K562 (cell line): Measurements from ENCODE around the gene SLC6A6. TPM values are rescaled to one million over a fixed set of nuclear protein-coding genes. Genes with fewer than 3 reads are reported as not detected.
A peak's percentile ranks its signal among the peaks of the same experiment; 100 is the strongest.

ENCODE experiments used
- ATAC-seq: fragments of 200-7000 bp; cut with Tn5 transposase; 3 replicates; pipeline ENCODE4 v1.9.1; 2020; ENCODE audit warnings: moderate library complexity
- BruUV-seq: library from RNA; stranded (reverse); fragments of 400-500 nt; replicated peaks from 2 replicates; lab custom pipeline; 2021; lab: Mats Ljungman, UMichigan
- CTCF ChIA-PET: fragments of 300-600 bp; formaldehyde crosslinking; extraction: SDS; loops from one replicate; lab custom pipeline; 2021; ENCODE audit warnings: low intra/inter-chr PET ratio; lab: Yijun Ruan, JAX
- POLR2A ChIA-PET: fragments of 300-600, 350-650 bp; sonication (Branson Sonifier 250); formaldehyde crosslinking; extraction: SDS; loops from one replicate; lab custom pipeline; 2021; ENCODE audit warnings: antibody characterized with exemption, inconsistent platforms; lab: Yijun Ruan, JAX
- DNase-seq, 4 experiments: peaks; one replicate each; pipeline versions ENCODE4 v3.0.0 to v3.0.0-alpha.2; 2011 to 2018; ENCODE audit warnings: low spot score in 3 of 4, mixed read lengths in 3 of 4; ENCODE audit errors: extremely low read depth in 1 of 4
- FAIRE-seq: peaks from 2 replicates; lab custom pipeline; 2011; peaks lifted over from hg19 to GRCh38; lab: Jason Lieb, UNC
- H2AFZ ChIP-seq: 2 replicates; pipeline ENCODE4 v1.6.0; 2011; ENCODE audit warnings: low read depth, low read length, control low read depth, inconsistent platforms
- H3K27ac ChIP-seq: fragments of 200-600 bp; 3 replicates; pipeline ENCODE4 v1.8.0; 2011; ENCODE audit warnings: low read depth, mild to moderate bottlenecking, control low read depth, inconsistent platforms, low read length, moderate library complexity, mixed read lengths; ENCODE audit errors: extremely low read depth
- H3K27me3 ChIP-seq, 2 experiments: fragments of 300-600 bp in 1 of 2; 2 replicates in 1 of 2; 3 replicates in 1 of 2; pipeline versions ENCODE4 v1.6.0 to v1.8.0; 2011; ENCODE audit warnings: inconsistent platforms in 2 of 2, low read length in 2 of 2, mild to moderate bottlenecking in 1 of 2, mixed read lengths in 1 of 2, moderate library complexity in 1 of 2; ENCODE audit not compliant: control insufficient read depth in 2 of 2, insufficient read depth in 2 of 2
- H3K36me3 ChIP-seq: fragments of 300-600 bp; 3 replicates; pipeline ENCODE4 v1.8.0; 2011; ENCODE audit warnings: mild to moderate bottlenecking, low read length, inconsistent platforms; ENCODE audit not compliant: control insufficient read depth, insufficient read depth
- H3K4me1 ChIP-seq, 2 experiments: fragments of 200-600 bp in 1 of 2; replicated peaks in 1 of 2; 2 replicates in 1 of 2; 3 replicates in 1 of 2; pipeline versions ENCODE4 v1.5.1 to v1.8.0; 2011; ENCODE audit warnings: inconsistent platforms in 2 of 2, low read length in 2 of 2, mild to moderate bottlenecking in 1 of 2, mixed read lengths in 1 of 2, moderate library complexity in 1 of 2; ENCODE audit not compliant: control insufficient read depth in 2 of 2, insufficient read depth in 2 of 2
- H3K4me2 ChIP-seq: 2 replicates; pipeline ENCODE4 v1.6.1; 2011; ENCODE audit warnings: low read length, control low read depth, inconsistent platforms, mixed read lengths; ENCODE audit not compliant: insufficient read depth
- H3K4me3 ChIP-seq: fragments of 200-600 bp; sonication (generic), shearing (Covaris generic); 2 replicates; pipeline ENCODE4 v1.5.1; 2016; ENCODE audit warnings: control low read depth, inconsistent platforms
- H3K79me2 ChIP-seq: fragments of 200-600 bp; 3 replicates; pipeline ENCODE4 v1.8.0; 2011; ENCODE audit warnings: low read length, inconsistent platforms; ENCODE audit not compliant: control insufficient read depth, insufficient read depth
- H3K9ac ChIP-seq, 2 experiments: 2 replicates each; pipeline versions ENCODE4 v1.6.0 to v1.6.1; 2011; ENCODE audit warnings: low read depth in 2 of 2, low read length in 2 of 2, control low read depth in 1 of 2, inconsistent platforms in 1 of 2, mild to moderate bottlenecking in 1 of 2, mixed read lengths in 1 of 2; ENCODE audit not compliant: insufficient read depth in 1 of 2
- H3K9me1 ChIP-seq: one replicate; pipeline ENCODE4 v1.6.0; 2011; ENCODE audit warnings: inconsistent platforms, mild to moderate bottlenecking, low read length, moderate library complexity; ENCODE audit not compliant: control insufficient read depth, insufficient read depth
- H3K9me3 ChIP-seq: replicated peaks from 2 replicates; pipeline ENCODE4 v1.5.1; 2011; ENCODE audit warnings: low read depth, low read length, inconsistent platforms; ENCODE audit not compliant: control insufficient read depth, insufficient read depth
- H4K20me1 ChIP-seq: replicated peaks from 2 replicates; pipeline ENCODE4 v1.6.1; 2011; ENCODE audit warnings: low read length, inconsistent platforms, mixed read lengths; ENCODE audit not compliant: control insufficient read depth, insufficient read depth
- EWSR1 ChIP-seq: fragments of 450-650 bp; IDR thresholded peaks from 2 replicates; pipeline ENCODE4 v1.6.1; 2018; ENCODE audit warnings: borderline replicate concordance, mild to moderate bottlenecking, low read depth, moderate library complexity; ENCODE audit not compliant: partially characterized antibody
- ILK ChIP-seq: fragments of 450-650 bp; IDR thresholded peaks from 2 replicates; pipeline ENCODE4 v1.6.1; 2016; ENCODE audit warnings: missing genetic modification characterization, low read depth, mild to moderate bottlenecking, missing compliant biosample characterization, moderate library complexity, borderline replicate concordance
- MCM5 ChIP-seq: fragments of 450-650 bp; IDR thresholded peaks from 2 replicates; pipeline ENCODE4 v1.6.1; 2016; ENCODE audit warnings: low read depth
- MYBL2 ChIP-seq, 2 experiments: fragments of 450-650 bp in 1 of 2; sonication (generic) in 1 of 2; formaldehyde crosslinking in 1 of 2; IDR thresholded peaks; 2 replicates each; pipeline versions ENCODE4 v1.6.1 to v1.8.1; 2017 to 2022; ENCODE audit warnings: borderline replicate concordance in 1 of 2, inconsistent platforms in 1 of 2, low read depth in 1 of 2, mild to moderate bottlenecking in 1 of 2, missing genetic modification reagents in 1 of 2, moderate library complexity in 1 of 2
- NCOR1 ChIP-seq: fragments of 450-650 bp; IDR thresholded peaks from 2 replicates; pipeline ENCODE4 v1.6.1; 2016; ENCODE audit warnings: mild to moderate bottlenecking, moderate library complexity
- PTRF ChIP-seq: fragments of 450-650 bp; IDR thresholded peaks from 2 replicates; pipeline ENCODE4 v1.6.1; 2016; ENCODE audit warnings: mild to moderate bottlenecking, missing genetic modification characterization, missing compliant biosample characterization
- RFX1 ChIP-seq: fragments of 450-650 bp; IDR thresholded peaks from 2 replicates; pipeline ENCODE4 v1.6.1; 2016; ENCODE audit warnings: mild to moderate bottlenecking, moderate library complexity
- SP1 ChIP-seq: sonication (generic); formaldehyde crosslinking; IDR thresholded peaks from 2 replicates; pipeline ENCODE4 v1.8.1; 2022; ENCODE audit warnings: mild to moderate bottlenecking, missing genetic modification reagents
- TAF15 ChIP-seq: fragments of 200-400 bp; formaldehyde crosslinking; IDR thresholded peaks from 2 replicates; pipeline ENCODE4 v1.6.1; 2017; ENCODE audit warnings: mild to moderate bottlenecking, low read depth, low read length, moderate library complexity
- TAF9B ChIP-seq: fragments of 450-650 bp; IDR thresholded peaks from 2 replicates; pipeline ENCODE4 v1.6.1; 2018; ENCODE audit warnings: mild to moderate bottlenecking; ENCODE audit not compliant: partially characterized antibody
- ZNF696 ChIP-seq: fragments of 250-450 bp; sonication (Bioruptor Pico); conservative IDR thresholded peaks from 2 replicates; pipeline ENCODE4 v1.4.0; 2020; ENCODE audit warnings: mild to moderate bottlenecking, moderate library complexity
- WGBS: fragments of 100-300 bp; shearing (Covaris generic); methylation state at CpG from one replicate; pipeline ENCODE4 v1.1.6; 2016; ENCODE audit warnings: low coverage, mixed read lengths; ENCODE audit not compliant: insufficient coverage; ENCODE audit errors: missing lambda C conversion rate; 5-methylcytosine and 5-hydroxymethylcytosine counted together
- in situ Hi-C: fragments of 300-500 bp; cut with MboI; formaldehyde crosslinking; loops from 4 replicates; pipeline ENCODE4 v1.15.0; 2018; ENCODE audit warnings: inconsistent platforms, mixed read lengths
- intact Hi-C: fragments of 100-400 bp; cut with micrococcal nuclease; formaldehyde crosslinking; loops from 2 replicates; pipeline ENCODE4 v1.14.2; 2022
- polyA plus RNA-seq, 8 experiments: library from polyadenylated mRNA; depleted of rRNA in 4 of 8; stranded (reverse) in 5 of 8; unstranded in 3 of 8; fragments of >200 nt; fragmentation: Nextera tagmentation in 2 of 8; fragmentation: Illumina TruSeq in 1 of 8; extraction: Ambion mirVana in 2 of 8; extraction: Trizol in 1 of 8; gene quantifications; 2 replicates each; pipeline versions ENCODE4 v1.2.1 to v1.2.3, GENCODE V29; 2011 to 2014; ENCODE audit warnings: inconsistent platforms in 1 of 8, missing spikeins in 1 of 8
- total RNA-seq, 7 experiments: library from RNA; depleted of rRNA in 6 of 7; stranded (reverse); fragments of >200 nt in 6 of 7; fragmentation: Illumina TruSeq in 2 of 7; extraction: Trizol in 2 of 7; gene quantifications; 2 replicates each; pipeline versions ENCODE4 v1.2.1 to v1.2.3, GENCODE V29; 2011 to 2021; ENCODE audit warnings: low replicate concordance in 1 of 7
- TF ChIP-seq, protein P1 (sequence below): fragments of 250-450 bp; sonication (Bioruptor Pico); IDR thresholded peaks from 2 replicates; pipeline ENCODE4 v1.5.0; 2021; ENCODE audit warnings: mild to moderate bottlenecking, borderline replicate concordance
- TF ChIP-seq, protein P2 (sequence below): sonication (generic); formaldehyde crosslinking; IDR thresholded peaks from 2 replicates; pipeline ENCODE4 v1.9.0; 2022; ENCODE audit warnings: mild to moderate bottlenecking, missing genetic modification reagents
- TF ChIP-seq, protein P3 (sequence below): IDR thresholded peaks from 2 replicates; pipeline ENCODE4 v1.6.1; 2011; ENCODE audit warnings: borderline replicate concordance, low read depth, mild to moderate bottlenecking, moderate library complexity, low read length; ENCODE audit not compliant: insufficient read depth, poor library complexity, severe bottlenecking

The SLC6A6 gene
- total and polyA plus RNA-seq, 9 of the 15 experiments (the other 6 are each of a cell fraction or from before 2014, with no cell fraction given), result 12.3 to 203 (median 93.2) TPM

DNA sequence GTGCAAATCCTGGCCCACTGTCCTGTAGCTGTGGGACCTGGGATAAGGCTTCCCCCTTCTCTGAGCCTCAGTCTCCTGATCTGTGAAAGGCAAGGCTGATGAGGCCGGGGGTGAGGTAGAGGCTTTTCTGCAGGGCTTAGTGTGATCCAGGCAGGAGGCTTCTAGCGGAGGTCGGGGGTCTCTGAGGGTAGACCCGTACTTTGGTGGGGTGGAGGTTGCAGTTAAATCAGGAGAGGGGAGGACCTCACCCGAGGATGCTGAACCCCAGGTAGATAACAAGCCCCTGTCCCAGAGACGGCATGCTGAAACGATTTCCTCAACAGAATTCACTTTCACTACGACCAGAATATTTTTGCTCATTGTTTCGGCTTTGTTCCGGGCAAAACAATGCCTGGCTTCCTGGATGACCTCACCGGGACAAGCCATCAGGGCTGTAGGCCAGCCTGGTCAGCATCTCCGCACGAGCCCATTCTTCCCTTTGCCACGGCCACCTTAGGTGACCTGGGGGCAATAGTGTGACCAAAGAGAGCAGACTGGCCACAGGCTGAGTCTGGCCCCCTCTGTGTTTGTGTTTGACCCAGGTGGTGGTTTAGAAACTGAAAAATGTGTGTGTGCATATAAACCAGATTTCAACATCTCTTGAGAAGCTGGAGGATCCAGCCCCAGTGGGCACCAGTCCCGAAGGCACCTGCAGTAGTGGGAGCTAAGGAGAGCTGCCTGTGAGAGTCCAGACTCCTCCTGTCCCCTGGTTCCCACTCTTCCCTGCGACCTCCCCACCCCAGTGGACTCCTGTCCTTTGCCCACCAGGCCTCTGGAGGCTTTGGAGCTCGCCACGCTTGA is 33.0 kb downstream of the SLC6A6 start:
- Histone ChIP-seq H3K9me1 (peaks cover 23% of the 10 kb centered on the region), H3K4me2 (no peak overlapping the region), H3K27me3 (no peaks in the 10 kb centered on the region), H3K9me3 (no peaks in the 10 kb centered on the region), H3K4me1 (peaks cover 51 to 73% of the 10 kb centered on the region in 2 experiments), H2AFZ (no peak overlapping the region), H3K9ac (peak overlapping the region in 1 of 2 experiments; percentile 75; a peak in 2 of 4 replicates), H3K4me3 (no peak overlapping the region), H3K79me2 (peaks cover 99% of the 10 kb centered on the region), H3K36me3 (peaks cover 83% of the 10 kb centered on the region), H3K27ac (no peak overlapping the region), H4K20me1 (peaks cover 38% of the 10 kb centered on the region)
- ChIA-PET POLR2A (interaction anchor here (0.7 to 2.5 kb wide), 4 partner anchors 19 to 231 kb away, joined by 3 to 8 read pairs (median 3); no protein-coding TSS in a partner anchor), CTCF (no interaction called here)
- in situ Hi-C loops (no loop called here), intact Hi-C loops (loop anchor here (5.0 to 10.0 kb wide), 2 partner anchors 33 to 231 kb away; partner anchors contain the start of gene SLC6A6)
- FAIRE-seq, result no peak
- BruUV-seq, result no TSS peak
- 86% methylated on average over 18 of the region's 18 CpGs for WGBS
- no peak for DNase-seq
- no peak for ATAC-seq
- TF ChIP-seq SP1 (CRISPR knock-in tag), result no peak
- TF ChIP-seq, protein P1, sequence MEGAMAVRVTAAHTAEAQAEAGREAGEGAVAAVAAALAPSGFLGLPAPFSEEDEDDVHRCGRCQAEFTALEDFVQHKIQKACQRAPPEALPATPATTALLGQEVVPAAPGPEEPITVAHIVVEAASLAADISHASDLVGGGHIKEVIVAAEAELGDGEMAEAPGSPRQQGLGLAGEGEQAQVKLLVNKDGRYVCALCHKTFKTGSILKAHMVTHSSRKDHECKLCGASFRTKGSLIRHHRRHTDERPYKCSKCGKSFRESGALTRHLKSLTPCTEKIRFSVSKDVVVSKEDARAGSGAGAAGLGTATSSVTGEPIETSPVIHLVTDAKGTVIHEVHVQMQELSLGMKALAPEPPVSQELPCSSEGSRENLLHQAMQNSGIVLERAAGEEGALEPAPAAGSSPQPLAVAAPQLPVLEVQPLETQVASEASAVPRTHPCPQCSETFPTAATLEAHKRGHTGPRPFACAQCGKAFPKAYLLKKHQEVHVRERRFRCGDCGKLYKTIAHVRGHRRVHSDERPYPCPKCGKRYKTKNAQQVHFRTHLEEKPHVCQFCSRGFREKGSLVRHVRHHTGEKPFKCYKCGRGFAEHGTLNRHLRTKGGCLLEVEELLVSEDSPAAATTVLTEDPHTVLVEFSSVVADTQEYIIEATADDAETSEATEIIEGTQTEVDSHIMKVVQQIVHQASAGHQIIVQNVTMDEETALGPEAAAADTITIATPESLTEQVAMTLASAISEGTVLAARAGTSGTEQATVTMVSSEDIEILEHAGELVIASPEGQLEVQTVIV (CRISPR knock-in tag), result no peak
- TF ChIP-seq, protein P2, sequence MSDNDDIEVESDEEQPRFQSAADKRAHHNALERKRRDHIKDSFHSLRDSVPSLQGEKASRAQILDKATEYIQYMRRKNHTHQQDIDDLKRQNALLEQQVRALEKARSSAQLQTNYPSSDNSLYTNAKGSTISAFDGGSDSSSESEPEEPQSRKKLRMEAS (CRISPR knock-in tag), result peak; percentile 9; the same call in 1 of the 2 replicates
- TF ChIP-seq MYBL2 (IDR thresholded peaks at IDR 0.05; ENCODE audit: low read depth), result no peak
- 0 out of 2 replicates have a peak, but pooled peaks have one; percentile 12 for TF ChIP-seq MYBL2 (CRISPR knock-in tag; IDR thresholded peaks at IDR 0.05; ENCODE audit: borderline replicate concordance)
- no peak for TF ChIP-seq PTRF (tag)
- no peak for TF ChIP-seq ILK (tag)
- TF ChIP-seq, protein P3, sequence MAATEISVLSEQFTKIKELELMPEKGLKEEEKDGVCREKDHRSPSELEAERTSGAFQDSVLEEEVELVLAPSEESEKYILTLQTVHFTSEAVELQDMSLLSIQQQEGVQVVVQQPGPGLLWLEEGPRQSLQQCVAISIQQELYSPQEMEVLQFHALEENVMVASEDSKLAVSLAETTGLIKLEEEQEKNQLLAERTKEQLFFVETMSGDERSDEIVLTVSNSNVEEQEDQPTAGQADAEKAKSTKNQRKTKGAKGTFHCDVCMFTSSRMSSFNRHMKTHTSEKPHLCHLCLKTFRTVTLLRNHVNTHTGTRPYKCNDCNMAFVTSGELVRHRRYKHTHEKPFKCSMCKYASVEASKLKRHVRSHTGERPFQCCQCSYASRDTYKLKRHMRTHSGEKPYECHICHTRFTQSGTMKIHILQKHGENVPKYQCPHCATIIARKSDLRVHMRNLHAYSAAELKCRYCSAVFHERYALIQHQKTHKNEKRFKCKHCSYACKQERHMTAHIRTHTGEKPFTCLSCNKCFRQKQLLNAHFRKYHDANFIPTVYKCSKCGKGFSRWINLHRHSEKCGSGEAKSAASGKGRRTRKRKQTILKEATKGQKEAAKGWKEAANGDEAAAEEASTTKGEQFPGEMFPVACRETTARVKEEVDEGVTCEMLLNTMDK, result no peak
- no peak for TF ChIP-seq RFX1
- TF ChIP-seq ZNF696 (CRISPR knock-in tag), result no peak
- no peak for TF ChIP-seq NCOR1
- no peak for TF ChIP-seq TAF9B
- no peak for TF ChIP-seq MCM5
- TF ChIP-seq TAF15, result no peak
- no peak for TF ChIP-seq EWSR1
